Chondrocyte (in vitro differentiated cells): ENCODE data around the gene SV2C. TPM values are rescaled to one million over a fixed set of nuclear protein-coding genes. Genes with fewer than 3 reads are reported as not detected.

Experiments
- DNase-seq: peaks from one replicate; pipeline ENCODE4 v3.0.0; 2021; ENCODE audit warnings: mixed read lengths, low spot score
- H3K27ac Mint-ChIP-seq: one replicate; pipeline ENCODE4 v1.8.0; 2021; ENCODE audit warnings: mild to moderate bottlenecking, moderate library complexity, mixed read lengths; ENCODE audit not compliant: unreplicated experiment
- H3K27me3 Mint-ChIP-seq: 2 replicates; pipeline ENCODE4 v1.8.0; 2021; ENCODE audit warnings: low read depth, mixed read lengths
- H3K36me3 Mint-ChIP-seq: 2 replicates; pipeline ENCODE4 v1.8.0; 2021; ENCODE audit warnings: low read depth, mixed read lengths
- H3K4me1 Mint-ChIP-seq: 2 replicates; pipeline ENCODE4 v1.8.0; 2021; ENCODE audit warnings: low read depth, mild to moderate bottlenecking, mixed read lengths
- H3K4me3 Mint-ChIP-seq: one replicate; pipeline ENCODE4 v1.8.0; 2021; ENCODE audit warnings: mild to moderate bottlenecking, moderate library complexity, mixed read lengths; ENCODE audit not compliant: unreplicated experiment
- H3K9me3 Mint-ChIP-seq: 2 replicates; pipeline ENCODE4 v1.8.0; 2021; ENCODE audit warnings: low read depth, mixed read lengths
- total RNA-seq: library from RNA; stranded (reverse); gene quantifications from 3 replicates; pipeline ENCODE4 v1.2.1, GENCODE V29; 2021
- TF ChIP-seq, protein P1 (sequence below): fragments of 200-600 bp; sonication (generic); IDR thresholded peaks from 2 replicates; pipeline ENCODE4 v1.5.0; 2021; ENCODE audit warnings: antibody characterized with exemption, mild to moderate bottlenecking, moderate library complexity

SV2C gene
- total RNA-seq, 1 donor from 2014 or later = 0.02 TPM

DNA sequence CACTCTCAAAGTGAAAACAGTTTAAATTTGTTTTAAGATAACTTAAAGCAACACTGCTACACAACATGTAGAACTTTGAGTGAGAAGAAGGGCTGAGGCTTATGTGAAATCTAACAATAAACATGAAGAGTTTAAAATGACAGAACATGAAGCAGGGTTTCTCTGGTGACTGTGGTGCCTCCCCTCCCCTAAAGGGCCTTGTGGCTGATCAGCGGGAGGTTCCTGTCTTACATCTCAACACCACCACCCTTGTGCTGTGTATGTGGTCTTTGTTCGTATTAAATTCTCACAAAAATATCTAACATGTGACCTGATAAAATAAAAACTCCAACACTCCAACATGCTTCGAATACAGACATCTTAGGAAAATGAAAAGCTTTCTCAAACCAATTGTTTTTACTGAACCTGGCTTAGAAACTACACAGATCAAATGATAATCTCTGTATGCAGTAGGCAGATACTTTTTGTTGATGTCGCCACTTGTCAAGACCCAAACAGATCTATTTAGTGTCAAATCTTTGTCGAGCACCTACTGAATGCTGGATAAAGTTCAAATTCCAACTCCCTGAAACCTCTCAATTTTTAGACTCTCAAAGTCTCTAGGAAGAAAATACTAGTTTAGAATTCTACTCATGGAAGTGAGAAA, 310.0 kb downstream of the SV2C start:
- Mint-ChIP-seq H3K27me3 (no peaks in the 10 kb centered on the region), H3K4me1 (peaks cover 39% of the 10 kb centered on the region), H3K9me3 (no peaks in the 10 kb centered on the region), H3K4me3 (no peak overlapping the region), H3K27ac (no peak overlapping the region), H3K36me3 (no peaks in the 10 kb centered on the region)
- TF ChIP-seq, protein P1, sequence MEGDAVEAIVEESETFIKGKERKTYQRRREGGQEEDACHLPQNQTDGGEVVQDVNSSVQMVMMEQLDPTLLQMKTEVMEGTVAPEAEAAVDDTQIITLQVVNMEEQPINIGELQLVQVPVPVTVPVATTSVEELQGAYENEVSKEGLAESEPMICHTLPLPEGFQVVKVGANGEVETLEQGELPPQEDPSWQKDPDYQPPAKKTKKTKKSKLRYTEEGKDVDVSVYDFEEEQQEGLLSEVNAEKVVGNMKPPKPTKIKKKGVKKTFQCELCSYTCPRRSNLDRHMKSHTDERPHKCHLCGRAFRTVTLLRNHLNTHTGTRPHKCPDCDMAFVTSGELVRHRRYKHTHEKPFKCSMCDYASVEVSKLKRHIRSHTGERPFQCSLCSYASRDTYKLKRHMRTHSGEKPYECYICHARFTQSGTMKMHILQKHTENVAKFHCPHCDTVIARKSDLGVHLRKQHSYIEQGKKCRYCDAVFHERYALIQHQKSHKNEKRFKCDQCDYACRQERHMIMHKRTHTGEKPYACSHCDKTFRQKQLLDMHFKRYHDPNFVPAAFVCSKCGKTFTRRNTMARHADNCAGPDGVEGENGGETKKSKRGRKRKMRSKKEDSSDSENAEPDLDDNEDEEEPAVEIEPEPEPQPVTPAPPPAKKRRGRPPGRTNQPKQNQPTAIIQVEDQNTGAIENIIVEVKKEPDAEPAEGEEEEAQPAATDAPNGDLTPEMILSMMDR = no peak
- no peak for DNase-seq

DNA sequence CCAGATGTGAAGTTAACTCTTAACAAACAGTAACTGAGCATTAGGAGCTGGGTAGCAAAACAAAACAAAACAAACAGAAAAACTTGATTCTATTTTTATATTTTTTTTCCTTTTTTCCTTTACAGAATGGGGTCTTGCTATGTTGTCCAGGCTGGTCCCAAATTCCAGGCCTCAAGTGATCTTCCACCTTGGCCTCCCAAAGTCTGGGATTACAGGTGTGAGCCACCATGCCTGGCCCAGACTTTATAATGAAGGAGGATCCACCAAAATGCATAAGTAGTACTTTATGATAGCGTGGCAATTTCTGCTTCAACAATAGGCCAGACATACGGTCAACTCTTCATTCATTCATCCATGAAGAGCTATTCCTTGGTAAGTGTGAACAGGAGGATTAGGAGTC, 314.0 kb downstream of the SV2C start:
- Mint-ChIP-seq H3K27ac (no peak overlapping the region), H3K36me3 (no peaks in the 10 kb centered on the region), H3K4me3 (no peak overlapping the region), H3K27me3 (peaks cover 2% of the 10 kb centered on the region), H3K4me1 (peaks cover 19% of the 10 kb centered on the region), H3K9me3 (no peaks in the 10 kb centered on the region)
- TF ChIP-seq, protein P1 = no peak
- no peak for DNase-seq

DNA sequence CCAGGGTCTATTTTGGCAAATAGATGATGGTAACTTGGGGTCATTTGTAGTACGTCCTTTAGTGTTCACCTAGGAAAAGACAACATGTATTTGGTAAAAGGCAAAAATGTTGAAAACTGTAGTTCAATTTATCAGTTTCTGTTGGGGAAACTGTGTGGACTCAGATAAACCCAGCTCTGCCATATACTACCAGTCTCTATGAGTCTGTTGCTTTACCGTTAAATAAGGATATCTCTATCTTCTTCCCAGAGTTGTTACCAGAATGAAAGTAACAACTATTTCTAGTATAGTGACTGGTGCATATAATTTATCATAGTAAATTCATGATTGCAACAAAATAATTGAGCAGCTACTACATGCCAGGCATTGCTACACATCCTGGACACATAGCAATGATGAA, 316.1 kb downstream of the SV2C start:
- peaks cover 15% of the 10 kb centered on the region for H3K4me1 Mint-ChIP-seq
- no peak for DNase-seq
- no peak overlapping the region for H3K27ac Mint-ChIP-seq
- H3K27me3 Mint-ChIP-seq = peaks cover 2% of the 10 kb centered on the region
- H3K4me3 Mint-ChIP-seq = no peak overlapping the region
- H3K9me3 Mint-ChIP-seq = no peaks in the 10 kb centered on the region
- TF ChIP-seq, protein P1 = no peak
- H3K36me3 Mint-ChIP-seq = no peaks in the 10 kb centered on the region

DNA sequence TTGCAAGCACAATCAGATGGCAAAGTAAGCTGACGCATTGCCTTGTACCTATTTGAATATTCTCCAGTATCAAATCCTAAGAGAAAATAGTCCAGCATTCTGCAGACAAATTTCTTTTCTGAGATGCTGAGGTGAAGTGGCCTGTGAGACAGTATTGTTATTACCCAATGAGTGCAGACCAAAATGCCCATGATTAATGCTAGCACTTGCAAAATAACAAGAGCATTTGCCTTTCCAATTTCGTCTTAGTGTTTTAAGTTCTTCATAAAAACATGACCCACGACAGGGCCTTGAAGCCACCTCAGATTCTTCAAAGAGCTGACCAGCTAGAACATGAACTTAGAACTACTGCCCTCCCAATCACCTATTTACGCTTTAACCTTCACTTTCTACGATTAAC, 317.3 kb downstream of the SV2C start:
- no peak overlapping the region for H3K4me3 Mint-ChIP-seq
- DNase-seq = no peak
- H3K36me3 Mint-ChIP-seq = no peaks in the 10 kb centered on the region
- peaks cover 2% of the 10 kb centered on the region for H3K27me3 Mint-ChIP-seq
- H3K9me3 Mint-ChIP-seq = no peaks in the 10 kb centered on the region
- no peak overlapping the region for H3K27ac Mint-ChIP-seq
- TF ChIP-seq, protein P1 = no peak
- H3K4me1 Mint-ChIP-seq = peaks cover 15% of the 10 kb centered on the region

DNA sequence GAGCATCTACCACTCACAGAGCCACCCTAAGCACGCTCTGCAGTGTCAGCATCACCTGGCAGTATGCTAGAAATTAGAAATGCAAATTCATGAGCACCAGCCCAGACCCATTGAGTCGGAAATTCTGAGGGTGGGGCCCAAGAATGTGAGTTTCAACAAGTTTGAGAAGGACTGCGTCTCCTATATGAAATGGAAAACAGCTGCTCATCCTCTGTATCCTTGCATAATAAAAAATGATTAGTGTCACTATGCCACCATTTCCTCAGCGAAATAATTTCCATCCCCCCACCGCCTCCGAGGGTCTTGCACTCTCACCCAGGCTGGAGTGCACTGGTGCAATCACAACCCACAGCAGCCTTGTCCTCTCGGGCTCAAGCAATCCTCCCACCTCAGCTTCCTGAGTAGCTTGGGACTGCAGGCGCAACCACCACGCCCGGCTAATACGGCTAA, 318.6 kb downstream of the SV2C start:
- Mint-ChIP-seq H3K4me3 (peak overlapping the region; percentile 92), H3K36me3 (no peaks in the 10 kb centered on the region), H3K9me3 (no peaks in the 10 kb centered on the region), H3K27me3 (peaks cover 2% of the 10 kb centered on the region), H3K4me1 (peaks cover 11% of the 10 kb centered on the region), H3K27ac (no peak overlapping the region)
- TF ChIP-seq, protein P1 = no peak
- no peak for DNase-seq
